NCI-H460 (cell line): ENCODE results near the gene AGAP3. TPM values are rescaled to one million over a fixed set of nuclear protein-coding genes. Genes with fewer than 3 reads are reported as not detected.
A peak's percentile ranks its signal among the peaks of the same experiment; 100 is the strongest.

ENCODE experiments used
- DNase-seq: peaks from one replicate; pipeline ENCODE4 v3.0.0-alpha.2; 2016; ENCODE audit warnings: low read depth; ENCODE audit errors: extremely low read depth
- total RNA-seq: library from RNA; depleted of rRNA; stranded (reverse); fragments of >200 nt; shearing (Covaris generic); gene quantifications from 2 replicates; pipeline ENCODE4 v1.2.3, GENCODE V29; 2014

The AGAP3 gene
- total RNA-seq, 1 experiment from 2014 or later, result 39.6 TPM

- DNase-seq, result no peak
Observed at GRCh38 chr7:151057506-151057988, 28.7 kb upstream of the AGAP3 start, which contains the start of gene CDK5. Gene CDK5 (minus strand): TSS chr7:151057897. CDS start chr7:151057848, 49 bp downstream.

- DNase-seq, result peak; percentile 100
Observed at GRCh38 chr7:151057989-151058780, 28.1 kb upstream of the AGAP3 start.

- no peak for DNase-seq
Observed at GRCh38 chr7:151058781-151059366, 27.4 kb upstream of the AGAP3 start.

GRCh38 chr7:151059367-151060112 lies 26.7 kb upstream of the AGAP3 start, which contains the start of gene SLC4A2:
Gene SLC4A2 (plus strand): TSS chr7:151059589. CDS start chr7:151061988, 2,399 bp downstream.
- peak; percentile 61 for DNase-seq

- DNase-seq, result no peak
Observed at GRCh38 chr7:151060113-151060415, 26.2 kb upstream of the AGAP3 start.

- DNase-seq, result no peak
Observed at GRCh38 chr7:151060416-151061212, 25.7 kb upstream of the AGAP3 start.

GRCh38 chr7:151061213-151062110 lies 24.8 kb upstream of the AGAP3 start:
- DNase-seq, result no peak

- no peak for DNase-seq
Observed at GRCh38 chr7:151062111-151062398, 24.2 kb upstream of the AGAP3 start.

- peak; percentile 72 for DNase-seq
Observed at GRCh38 chr7:151062399-151063211, 23.7 kb upstream of the AGAP3 start.

GRCh38 chr7:151063212-151063561 lies 23.1 kb upstream of the AGAP3 start:
- no peak for DNase-seq

- DNase-seq, result no peak
Observed at GRCh38 chr7:151064454-151064853, 21.8 kb upstream of the AGAP3 start.

- no peak for DNase-seq
Observed at GRCh38 chr7:151064993-151065392, 21.3 kb upstream of the AGAP3 start.

GRCh38 chr7:151065516-151065915 lies 20.8 kb upstream of the AGAP3 start:
- no peak for DNase-seq

- DNase-seq, result no peak
Observed at GRCh38 chr7:151066273-151066974, 19.9 kb upstream of the AGAP3 start.

- DNase-seq, result no peak
Observed at GRCh38 chr7:151068069-151068773, 18.1 kb upstream of the AGAP3 start.

GRCh38 chr7:151069841-151070573 lies 16.3 kb upstream of the AGAP3 start:
- no peak for DNase-seq

GRCh38 chr7:151070574-151070960 lies 15.7 kb upstream of the AGAP3 start:
- DNase-seq, result no peak
